ENCODE data around the gene MGAT4D. TPM values are rescaled to one million over a fixed set of nuclear protein-coding genes. Genes with fewer than 3 reads are reported as not detected.
"Not testable (repeated sequence)": the region's sequence is repeated elsewhere in the genome, so short reads cannot be mapped to it uniquely, and the experiment has no call there.

Gene MGAT4D
- total RNA-seq, 1 donor from 2014 or later = not detected

DNA sequence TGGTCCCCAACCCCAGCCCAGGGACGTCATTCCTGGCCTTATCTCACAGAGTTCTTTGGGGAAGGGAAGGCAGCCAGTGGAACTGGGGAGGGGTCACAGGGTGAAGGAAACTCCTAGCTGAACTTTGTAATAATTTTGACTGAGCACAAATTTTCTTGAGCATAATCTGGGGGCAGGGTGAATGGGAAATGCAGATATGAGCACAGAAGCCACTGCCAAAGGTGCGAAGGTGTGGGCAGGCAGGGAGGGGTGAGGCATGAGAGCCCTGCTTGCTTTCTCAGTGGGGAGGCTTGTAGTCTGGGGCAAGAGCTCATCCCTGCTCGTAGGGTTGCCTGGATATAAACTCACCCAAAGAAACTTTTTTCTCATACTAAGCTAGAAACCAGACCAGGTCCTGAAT is 34.9 kb downstream of the MGAT4D start:
- H3K27ac ChIP-seq = no peak overlapping the region
- H3K36me3 ChIP-seq = no peaks in the 10 kb centered on the region
- no peaks in the 10 kb centered on the region for H3K4me1 ChIP-seq
- no peak for DNase-seq (ENCODE audit: low spot score in 2 of 2)
- intact Hi-C loops (cut with DNase I) = no loop called here
- TF ChIP-seq, protein P1, sequence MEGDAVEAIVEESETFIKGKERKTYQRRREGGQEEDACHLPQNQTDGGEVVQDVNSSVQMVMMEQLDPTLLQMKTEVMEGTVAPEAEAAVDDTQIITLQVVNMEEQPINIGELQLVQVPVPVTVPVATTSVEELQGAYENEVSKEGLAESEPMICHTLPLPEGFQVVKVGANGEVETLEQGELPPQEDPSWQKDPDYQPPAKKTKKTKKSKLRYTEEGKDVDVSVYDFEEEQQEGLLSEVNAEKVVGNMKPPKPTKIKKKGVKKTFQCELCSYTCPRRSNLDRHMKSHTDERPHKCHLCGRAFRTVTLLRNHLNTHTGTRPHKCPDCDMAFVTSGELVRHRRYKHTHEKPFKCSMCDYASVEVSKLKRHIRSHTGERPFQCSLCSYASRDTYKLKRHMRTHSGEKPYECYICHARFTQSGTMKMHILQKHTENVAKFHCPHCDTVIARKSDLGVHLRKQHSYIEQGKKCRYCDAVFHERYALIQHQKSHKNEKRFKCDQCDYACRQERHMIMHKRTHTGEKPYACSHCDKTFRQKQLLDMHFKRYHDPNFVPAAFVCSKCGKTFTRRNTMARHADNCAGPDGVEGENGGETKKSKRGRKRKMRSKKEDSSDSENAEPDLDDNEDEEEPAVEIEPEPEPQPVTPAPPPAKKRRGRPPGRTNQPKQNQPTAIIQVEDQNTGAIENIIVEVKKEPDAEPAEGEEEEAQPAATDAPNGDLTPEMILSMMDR (IDR thresholded peaks at IDR 0.05) = no peak
- no peaks in the 10 kb centered on the region for H3K27me3 ChIP-seq
- H3K4me3 ChIP-seq = no peak overlapping the region
- H3K9me3 ChIP-seq = no peaks in the 10 kb centered on the region

GRCh38 chr4:140450352-140450751 is 47.7 kb downstream of the MGAT4D start:
- H3K9me3 ChIP-seq = no peaks in the 10 kb centered on the region
- H3K4me1 ChIP-seq = no peaks in the 10 kb centered on the region
- intact Hi-C loops (cut with DNase I) = no loop called here
- TF ChIP-seq, protein P1 (IDR thresholded peaks at IDR 0.05) = no peak
- no peaks in the 10 kb centered on the region for H3K27me3 ChIP-seq
- no peaks in the 10 kb centered on the region for H3K36me3 ChIP-seq
- H3K4me3 ChIP-seq = no peak overlapping the region
- no peak for DNase-seq (ENCODE audit: low spot score in 2 of 2)
- no peak overlapping the region for H3K27ac ChIP-seq

DNA sequence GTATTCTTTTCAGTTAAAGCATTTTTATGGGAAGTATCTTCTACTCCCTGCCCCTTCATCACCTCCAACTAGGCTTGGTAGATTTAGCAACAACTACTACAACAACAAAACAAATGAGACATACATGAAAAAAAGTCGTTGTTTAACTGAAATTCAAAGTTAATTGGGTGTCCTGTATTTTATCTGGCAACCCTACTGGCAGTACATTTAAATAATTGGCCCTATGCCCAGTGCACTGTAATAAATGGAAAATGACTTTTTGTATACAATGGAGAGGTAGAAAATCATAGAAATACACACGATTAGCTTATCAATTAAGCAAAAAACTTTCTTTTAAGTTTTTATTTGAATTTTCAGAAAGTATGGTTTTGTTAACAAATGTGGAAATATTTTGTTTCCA is 49.3 kb downstream of the MGAT4D start:
- no peaks in the 10 kb centered on the region for H3K36me3 ChIP-seq
- no peaks in the 10 kb centered on the region for H3K9me3 ChIP-seq
- no peak overlapping the region for H3K27ac ChIP-seq
- intact Hi-C loops (cut with DNase I) = no loop called here
- no peaks in the 10 kb centered on the region for H3K27me3 ChIP-seq
- H3K4me3 ChIP-seq = no peak overlapping the region
- H3K4me1 ChIP-seq = no peaks in the 10 kb centered on the region
- TF ChIP-seq, protein P1 (IDR thresholded peaks at IDR 0.05) = no peak
- no peak for DNase-seq (ENCODE audit: low spot score in 2 of 2)

- Histone ChIP-seq H3K4me1 (no peaks in the 10 kb centered on the region), H3K27ac (no peak overlapping the region), H3K27me3 (no peaks in the 10 kb centered on the region), H3K9me3 (no peaks in the 10 kb centered on the region), H3K36me3 (no peaks in the 10 kb centered on the region), H3K4me3 (no peak overlapping the region)
- no peak for DNase-seq (ENCODE audit: low spot score in 2 of 2)
- TF ChIP-seq, protein P1 (IDR thresholded peaks at IDR 0.05) = no peak
- intact Hi-C loops (cut with DNase I) = no loop called here
Measured at GRCh38 chr4:140448162-140448561, 49.9 kb downstream of the MGAT4D start.

- H3K27me3 ChIP-seq; H3K4me1 ChIP-seq; intact Hi-C loops (cut with DNase I); H3K4me3 ChIP-seq; H3K36me3 ChIP-seq; H3K9me3 ChIP-seq; H3K27ac ChIP-seq; DNase-seq (ENCODE audit: low spot score in 2 of 2): not testable (repeated sequence)
Measured at GRCh38 chr4:140444347-140444746, 53.7 kb downstream of the MGAT4D start.

DNA sequence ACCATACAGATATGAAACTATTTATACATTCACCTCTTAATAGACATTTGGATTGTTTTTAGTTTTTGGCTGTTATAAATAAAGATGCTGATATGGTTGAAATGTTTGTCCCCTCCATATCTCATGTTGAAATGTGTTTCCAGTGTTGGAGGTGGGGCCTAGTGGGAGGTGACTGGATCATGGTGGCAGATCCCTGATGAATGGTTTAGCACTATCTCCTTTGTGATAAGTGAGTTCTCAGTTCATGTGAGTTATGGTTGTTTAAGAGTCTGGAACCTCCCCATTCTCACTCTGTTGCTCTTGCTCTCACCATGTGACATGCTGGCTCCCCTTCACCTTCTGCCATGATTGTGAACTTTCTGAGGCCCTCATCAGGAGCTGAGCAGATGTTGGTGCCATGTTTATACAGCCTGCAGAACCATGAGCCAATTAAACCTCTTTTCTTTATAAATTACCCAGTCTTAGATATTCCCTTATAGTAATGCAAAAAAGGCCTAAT is 58.4 kb downstream of the MGAT4D start:
- DNase-seq (ENCODE audit: low spot score in 2 of 2) = no peak
- Histone ChIP-seq H3K4me1 (no peaks in the 10 kb centered on the region), H3K27ac (no peak overlapping the region), H3K9me3 (no peaks in the 10 kb centered on the region), H3K36me3 (no peaks in the 10 kb centered on the region), H3K4me3 (no peak overlapping the region), H3K27me3 (no peaks in the 10 kb centered on the region)
- TF ChIP-seq, protein P1 (IDR thresholded peaks at IDR 0.05) = no peak
- intact Hi-C loops (cut with DNase I) = no loop called here

All from ascending aorta (tissue), 2 donors.